GM10847 (cell line): ENCODE measurements around the gene NAAA.

Source experiments
- POLR2A ChIP-seq: IDR thresholded peaks from 2 replicates; pipeline ENCODE4 v1.6.1; 2011; ENCODE audit not compliant: insufficient read length; ENCODE audit errors: extremely low read depth

The NAAA gene

DNA sequence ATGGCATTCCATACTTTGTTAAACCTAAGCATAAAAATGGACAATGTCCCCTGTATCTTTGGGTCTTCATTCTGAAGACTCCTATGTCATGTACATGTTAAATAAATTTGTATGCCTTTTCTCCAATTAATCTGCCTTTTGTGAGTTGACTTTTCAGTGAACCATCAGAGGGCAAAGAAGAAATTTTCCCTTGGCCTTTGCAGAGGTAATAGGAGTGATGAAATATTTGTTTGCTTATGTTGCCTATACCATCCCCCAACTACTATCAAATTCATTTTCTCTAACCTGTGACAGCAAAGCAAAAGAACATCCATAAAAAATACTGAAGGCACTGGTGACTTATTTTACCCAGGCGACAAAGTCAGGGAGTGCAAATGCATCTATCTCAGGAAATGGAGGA is 18.2 kb downstream of the NAAA start:
- TF ChIP-seq POLR2A = no peak

DNA sequence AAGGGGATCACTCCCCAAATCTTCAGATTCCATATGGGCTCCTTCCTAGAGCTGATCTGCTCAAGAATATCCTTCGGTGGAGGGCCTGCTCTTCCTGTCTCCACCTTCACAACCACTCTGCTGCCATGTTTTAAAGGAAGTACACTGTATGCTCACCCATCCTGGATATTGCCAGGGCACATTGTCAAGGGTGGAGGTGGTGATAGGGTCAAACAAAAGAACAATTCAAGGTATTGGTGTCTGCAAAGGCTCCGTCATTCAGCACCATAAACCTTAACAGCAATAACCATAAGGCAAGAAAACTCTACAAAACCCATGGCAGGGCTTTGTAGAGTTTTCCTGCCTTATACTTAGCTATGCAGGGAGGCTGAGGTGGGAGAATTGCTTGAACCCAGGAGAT is 18.9 kb downstream of the NAAA start:
- no peak for TF ChIP-seq POLR2A

GRCh38 chr4:75920327-75920726 is 20.5 kb downstream of the NAAA start:
- TF ChIP-seq POLR2A = no peak

DNA sequence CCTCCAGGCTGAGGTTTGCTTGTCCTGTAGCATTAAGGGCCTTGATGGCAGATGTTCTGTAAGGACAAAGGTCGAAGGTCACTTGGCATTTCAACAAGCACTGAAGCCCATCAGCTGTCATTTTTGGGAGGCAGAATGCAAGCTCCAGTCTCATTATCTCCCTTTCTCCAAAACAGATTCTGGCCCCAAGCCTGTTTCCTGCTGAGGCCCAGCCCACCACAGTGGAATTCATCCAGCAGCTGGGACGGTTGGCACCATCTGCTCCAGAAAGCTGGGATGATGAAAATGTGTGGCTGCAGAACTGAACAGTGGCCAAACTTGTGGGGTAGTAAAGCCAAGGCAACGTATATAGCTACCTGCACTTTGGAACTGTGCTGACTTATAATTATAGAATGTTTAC is 20.9 kb downstream of the NAAA start:
- no peak for TF ChIP-seq POLR2A

DNA sequence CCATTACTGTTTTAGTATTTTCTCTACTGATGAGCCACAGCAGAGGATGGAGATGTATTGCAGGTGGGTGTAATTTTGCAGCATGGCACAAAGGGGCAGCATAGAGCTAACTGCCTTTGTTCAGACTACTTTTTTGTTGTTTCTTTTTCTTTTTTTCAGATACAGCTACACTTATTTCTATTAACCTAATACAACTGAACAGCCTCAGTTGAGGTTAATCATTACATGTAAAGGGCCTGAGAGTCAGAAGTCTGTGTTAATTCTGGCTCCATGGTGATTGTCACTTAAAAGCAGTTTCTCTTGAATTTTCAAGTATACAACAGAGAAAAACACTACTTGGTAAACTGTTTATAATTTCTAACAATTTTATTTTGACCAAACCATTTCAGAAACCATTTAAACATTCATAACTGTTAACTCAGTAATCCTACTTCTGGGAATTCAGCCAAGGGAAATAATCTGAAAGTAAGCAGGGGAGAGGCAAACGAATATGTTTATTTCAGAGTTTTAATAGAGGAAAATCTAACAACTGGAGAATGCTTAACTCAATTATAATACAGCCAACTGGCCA is 24.6 kb downstream of the NAAA start:
- no peak for TF ChIP-seq POLR2A

GRCh38 chr4:75912968-75913367 is 27.8 kb downstream of the NAAA start:
- no peak for TF ChIP-seq POLR2A

- TF ChIP-seq POLR2A = no peak
Measured at GRCh38 chr4:75909405-75909804, 31.4 kb downstream of the NAAA start.

- TF ChIP-seq POLR2A = no peak
Measured at GRCh38 chr4:75908555-75908954, 32.3 kb downstream of the NAAA start.

DNA sequence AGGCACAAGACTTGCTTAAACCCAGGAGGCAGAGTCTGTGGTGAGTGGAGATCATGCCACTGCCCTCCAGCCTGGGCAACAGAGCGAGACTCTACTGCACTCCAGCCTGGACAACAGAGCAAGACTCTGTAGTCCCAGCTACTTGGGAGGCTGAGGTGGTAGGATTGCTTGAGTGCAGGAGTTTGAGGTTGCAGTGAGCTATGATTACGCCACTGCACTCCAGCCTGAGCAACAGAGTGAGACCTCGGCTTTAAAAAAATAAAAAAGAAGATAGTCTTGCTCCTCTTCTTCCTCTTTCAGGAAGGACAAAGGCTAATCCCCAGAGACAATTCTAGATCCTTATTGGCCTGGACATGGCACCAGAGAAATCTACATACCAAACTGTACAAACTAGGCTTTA is 32.8 kb downstream of the NAAA start:
- TF ChIP-seq POLR2A = no peak

GRCh38 chr4:75904076-75904475 is 36.7 kb downstream of the NAAA start:
- no peak for TF ChIP-seq POLR2A

DNA sequence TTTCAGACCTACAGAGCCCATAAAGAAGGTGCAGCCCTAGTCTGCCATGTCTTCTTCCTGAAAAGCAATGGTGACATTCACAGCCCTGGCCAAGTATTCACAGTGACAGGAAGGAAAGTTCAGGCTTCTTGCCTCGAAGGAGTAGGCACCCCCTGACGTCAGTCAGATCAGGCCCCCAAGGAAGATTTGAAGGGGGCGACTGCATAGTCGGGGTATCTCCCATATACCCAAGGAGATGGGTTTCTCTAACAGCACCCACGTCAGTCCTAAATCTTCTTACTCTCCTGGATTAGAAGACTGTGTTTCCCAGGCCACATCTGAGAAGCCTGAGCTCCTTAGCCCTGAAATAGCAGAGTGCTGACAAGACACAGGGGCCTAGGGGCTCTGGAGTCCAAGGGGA is 38.5 kb downstream of the NAAA start, which contains the start of gene PPEF2:
TSS of gene PPEF2 (minus strand) at position 101 of the 400 bp plus-strand sequence. CDS start 6,127 bp downstream, outside the sequence.
- TF ChIP-seq POLR2A = no peak

GRCh38 chr4:75898536-75898935 is 42.3 kb downstream of the NAAA start:
- TF ChIP-seq POLR2A = no peak

GRCh38 chr4:75895744-75896314 is 45.0 kb downstream of the NAAA start:
- no peak for TF ChIP-seq POLR2A

DNA sequence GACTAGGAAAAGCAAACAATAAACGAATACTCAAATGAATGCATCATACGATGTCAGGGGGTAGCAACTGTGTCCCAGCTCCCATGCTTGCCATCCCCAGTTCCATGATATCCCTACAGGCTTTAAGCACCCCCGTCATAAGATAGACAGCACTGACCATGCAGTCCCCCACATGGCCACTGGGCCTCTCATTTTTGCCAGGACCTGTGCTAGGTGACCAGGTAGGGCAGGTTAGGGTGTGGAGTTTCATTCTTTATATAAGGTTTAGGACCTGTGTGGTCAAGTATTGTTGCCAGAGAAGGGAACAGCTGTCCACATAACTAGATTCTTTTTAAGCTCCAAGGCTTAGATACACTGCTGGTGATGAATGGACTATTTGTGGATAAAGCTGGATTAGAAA is 48.3 kb downstream of the NAAA start:
- no peak for TF ChIP-seq POLR2A

DNA sequence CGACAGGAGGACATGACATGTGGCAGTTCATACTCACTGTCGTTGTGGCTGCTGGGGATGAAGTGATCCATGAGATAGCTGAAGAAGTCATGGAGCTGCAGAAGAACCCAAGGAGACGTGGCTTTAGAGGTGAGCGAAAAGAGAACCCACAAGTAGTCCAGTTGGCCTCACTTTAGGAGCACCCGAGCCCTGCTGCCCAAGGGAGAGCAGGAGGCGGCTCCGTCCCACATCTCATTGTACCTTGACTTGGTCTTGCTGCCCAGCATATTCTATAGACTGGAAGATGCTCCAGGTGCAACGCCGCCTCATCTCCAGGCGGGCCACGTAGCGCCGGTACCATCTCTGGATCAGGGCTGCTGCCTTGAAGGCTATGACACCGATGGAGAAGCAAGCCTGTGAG is 49.2 kb downstream of the NAAA start:
- TF ChIP-seq POLR2A = no peak

GRCh38 chr4:75889537-75890199 is 51.1 kb downstream of the NAAA start:
- TF ChIP-seq POLR2A = no peak

- no peak for TF ChIP-seq POLR2A
Measured at GRCh38 chr4:75886104-75886503, 54.7 kb downstream of the NAAA start.
